CD14-positive monocyte (primary cell): ENCODE results near the gene CBFB. TPM values are rescaled to one million over a fixed set of nuclear protein-coding genes. Genes with fewer than 3 reads are reported as not detected.

Experiments
- DNase-seq, 3 donors: peaks; one replicate each; pipeline ENCODE4 v3.0.0-alpha.2; 2011 to 2022
- H2AFZ ChIP-seq: 2 replicates; pipeline ENCODE4 v1.6.0; 2012; ENCODE audit warnings: mild to moderate bottlenecking, low read depth, low read length, inconsistent platforms; ENCODE audit not compliant: insufficient read depth, poor library complexity, severe bottlenecking
- H3K27ac ChIP-seq, 2 donors: 1 replicate in 1 of 2; 2 replicates in 1 of 2; pipeline ENCODE4 v1.5.1; 2012 to 2013; ENCODE audit warnings: low read length in 2 of 2, control low read depth in 1 of 2, inconsistent platforms in 1 of 2, low read depth in 1 of 2, mild to moderate bottlenecking in 1 of 2
- H3K27me3 ChIP-seq, 2 donors: one replicate each; pipeline versions ENCODE4 v1.6.0 to v1.6.1; 2011 to 2013; ENCODE audit warnings: low read length in 2 of 2; ENCODE audit not compliant: control insufficient read depth in 2 of 2, insufficient read depth in 2 of 2
- H3K36me3 ChIP-seq, 2 donors: replicated peaks in 1 of 2; 1 replicate in 1 of 2; 2 replicates in 1 of 2; pipeline versions ENCODE4 v1.5.1 to v1.6.1; 2012 to 2013; ENCODE audit warnings: low read length in 2 of 2, control low read depth in 1 of 2, inconsistent platforms in 1 of 2, mild to moderate bottlenecking in 1 of 2; ENCODE audit not compliant: insufficient read depth in 2 of 2, control insufficient read depth in 1 of 2
- H3K4me1 ChIP-seq, 2 donors: 1 replicate in 1 of 2; 2 replicates in 1 of 2; pipeline versions ENCODE4 v1.5.1 to v1.6.1; 2012 to 2013; ENCODE audit warnings: low read length in 2 of 2, control low read depth in 1 of 2, inconsistent platforms in 1 of 2, mild to moderate bottlenecking in 1 of 2, moderate library complexity in 1 of 2; ENCODE audit not compliant: insufficient read depth in 2 of 2, control insufficient read depth in 1 of 2
- H3K4me2 ChIP-seq: replicated peaks from 2 replicates; pipeline ENCODE3; 2012; ENCODE audit warnings: low read length, moderate library complexity, mild to moderate bottlenecking; ENCODE audit not compliant: poor library complexity, severe bottlenecking; ENCODE audit errors: extremely low read depth
- H3K4me3 ChIP-seq, 3 experiments: fragments of 200-600 bp in 1 of 3; sonication (generic) in 1 of 3; replicated peaks in 1 of 3; 1 replicate in 2 of 3; 2 replicates in 1 of 3; pipeline ENCODE4 v1.5.1; 2011 to 2013; ENCODE audit warnings: low read length in 3 of 3, mild to moderate bottlenecking in 3 of 3, control low read depth in 2 of 3, low read depth in 2 of 3, inconsistent platforms in 1 of 3, moderate library complexity in 1 of 3
- H3K79me2 ChIP-seq: 2 replicates; pipeline ENCODE4 v1.6.0; 2012; ENCODE audit warnings: mild to moderate bottlenecking, control low read depth, inconsistent platforms, low read length, moderate library complexity; ENCODE audit not compliant: insufficient read depth
- H3K9ac ChIP-seq: 2 replicates; pipeline ENCODE4 v1.6.0; 2017; ENCODE audit warnings: low read length, mild to moderate bottlenecking; ENCODE audit not compliant: insufficient read depth, poor library complexity, severe bottlenecking
- H3K9me3 ChIP-seq, 2 donors: replicated peaks in 1 of 2; 1 replicate in 1 of 2; 2 replicates in 1 of 2; pipeline versions ENCODE4 v1.5.1 to v1.6.1; 2012 to 2013; ENCODE audit warnings: low read length in 2 of 2, control low read depth in 1 of 2; ENCODE audit not compliant: control insufficient read depth in 1 of 2, insufficient read depth in 1 of 2
- H4K20me1 ChIP-seq: 2 replicates; pipeline ENCODE4 v1.6.0; 2012; ENCODE audit warnings: mild to moderate bottlenecking, low read length, control low read depth, moderate library complexity; ENCODE audit not compliant: insufficient read depth
- H3K27ac Mint-ChIP-seq, 7 donors: one replicate each; pipeline ENCODE4 v1.8.0; 2020; ENCODE audit warnings: mild to moderate bottlenecking in 7 of 7, mixed read lengths in 7 of 7, moderate library complexity in 6 of 7, inconsistent platforms in 2 of 7
- H3K27me3 Mint-ChIP-seq, 3 donors: one replicate each; pipeline ENCODE4 v1.8.0; 2021 to 2022; ENCODE audit warnings: low read depth in 3 of 3, mild to moderate bottlenecking in 3 of 3, mixed read lengths in 3 of 3, moderate library complexity in 3 of 3, inconsistent platforms in 1 of 3
- H3K36me3 Mint-ChIP-seq, 2 donors: one replicate each; pipeline ENCODE4 v1.8.0; 2020; ENCODE audit warnings: mixed read lengths in 2 of 2, inconsistent platforms in 1 of 2, mild to moderate bottlenecking in 1 of 2
- H3K4me1 Mint-ChIP-seq: one replicate; pipeline ENCODE4 v1.8.0; 2020; ENCODE audit warnings: mild to moderate bottlenecking, mixed read lengths
- H3K4me3 Mint-ChIP-seq, 2 donors: one replicate each; pipeline ENCODE4 v1.8.0; 2020; ENCODE audit warnings: mild to moderate bottlenecking in 2 of 2, mixed read lengths in 2 of 2, moderate library complexity in 1 of 2
- H3K9me3 Mint-ChIP-seq, 7 donors: one replicate each; pipeline ENCODE4 v1.8.0; 2020 to 2022; ENCODE audit warnings: mixed read lengths in 7 of 7, mild to moderate bottlenecking in 6 of 7, moderate library complexity in 6 of 7, inconsistent platforms in 2 of 7
- CTCF ChIP-seq: fragments of 200-600 bp; IDR thresholded peaks from one replicate; pipeline ENCODE4 v1.8.0; 2022; ENCODE audit warnings: antibody characterized with exemption, mild to moderate bottlenecking
- WGBS: methylation state at CpG from one replicate; pipeline ENCODE4 v1.1.5; 2013; ENCODE audit warnings: missing lambda C conversion rate; ENCODE audit not compliant: insufficient coverage; 5-methylcytosine and 5-hydroxymethylcytosine counted together
- intact Hi-C, 2 donors: fragments of 100-400 bp; cut with micrococcal nuclease; formaldehyde crosslinking; loops; one replicate each; pipeline versions ENCODE4 v1.15.0 to v1.15.1; 2023
- polyA plus RNA-seq, 3 donors: library from polyadenylated mRNA; depleted of rRNA in 1 of 3; unstranded in 2 of 3; stranded (reverse) in 1 of 3; fragments of 300-500 nt in 2 of 3; fragments of >200 nt in 1 of 3; fragmentation: Illumina TruSeq in 2 of 3; gene quantifications; 1 replicate in 2 of 3; 2 replicates in 1 of 3; pipeline ENCODE4 v1.2.3, GENCODE V29; 2012 to 2021

The CBFB gene
- polyA plus RNA-seq, 3 donors, result 28.3 to 45.4 (median 29.5) TPM

GRCh38 chr16:67023689-67024088 is 5.3 kb upstream of the CBFB start:
- intact Hi-C loops, result loop anchor here in 1 of 2 donors (10.0 kb wide), 1 partner anchor 81 kb away; the partner anchor contains the start of gene PHAF1
- H3K27me3 ChIP-seq, result no peaks in the 10 kb centered on the region
- no peaks in the 10 kb centered on the region for H3K9me3 ChIP-seq
- no peaks in the 10 kb centered on the region for H3K9me3 Mint-ChIP-seq
- H3K4me3 Mint-ChIP-seq, result no peak overlapping the region
- H3K27ac ChIP-seq, result no peak overlapping the region
- no peaks in the 10 kb centered on the region for H3K79me2 ChIP-seq
- no peak overlapping the region for H3K4me2 ChIP-seq
- peaks cover 10% of the 10 kb centered on the region for H3K4me1 Mint-ChIP-seq
- no peaks in the 10 kb centered on the region for H4K20me1 ChIP-seq
- no peaks in the 10 kb centered on the region for H3K36me3 Mint-ChIP-seq
- peaks cover 6 to 9% of the 10 kb centered on the region in 2 donors for H3K4me1 ChIP-seq
- no peak overlapping the region for H3K27ac Mint-ChIP-seq
- H2AFZ ChIP-seq, result no peak overlapping the region
- H3K36me3 ChIP-seq, result no peaks in the 10 kb centered on the region
- H3K9ac ChIP-seq, result no peak overlapping the region
- DNase-seq, result no peak
- peaks cover 1 to 6% (median 3%) of the 10 kb centered on the region in 3 donors for H3K27me3 Mint-ChIP-seq
- no CpG with 5 or more reads among the region's 1 CpG for WGBS
- no peak overlapping the region for H3K4me3 ChIP-seq
- TF ChIP-seq CTCF, result no peak

DNA sequence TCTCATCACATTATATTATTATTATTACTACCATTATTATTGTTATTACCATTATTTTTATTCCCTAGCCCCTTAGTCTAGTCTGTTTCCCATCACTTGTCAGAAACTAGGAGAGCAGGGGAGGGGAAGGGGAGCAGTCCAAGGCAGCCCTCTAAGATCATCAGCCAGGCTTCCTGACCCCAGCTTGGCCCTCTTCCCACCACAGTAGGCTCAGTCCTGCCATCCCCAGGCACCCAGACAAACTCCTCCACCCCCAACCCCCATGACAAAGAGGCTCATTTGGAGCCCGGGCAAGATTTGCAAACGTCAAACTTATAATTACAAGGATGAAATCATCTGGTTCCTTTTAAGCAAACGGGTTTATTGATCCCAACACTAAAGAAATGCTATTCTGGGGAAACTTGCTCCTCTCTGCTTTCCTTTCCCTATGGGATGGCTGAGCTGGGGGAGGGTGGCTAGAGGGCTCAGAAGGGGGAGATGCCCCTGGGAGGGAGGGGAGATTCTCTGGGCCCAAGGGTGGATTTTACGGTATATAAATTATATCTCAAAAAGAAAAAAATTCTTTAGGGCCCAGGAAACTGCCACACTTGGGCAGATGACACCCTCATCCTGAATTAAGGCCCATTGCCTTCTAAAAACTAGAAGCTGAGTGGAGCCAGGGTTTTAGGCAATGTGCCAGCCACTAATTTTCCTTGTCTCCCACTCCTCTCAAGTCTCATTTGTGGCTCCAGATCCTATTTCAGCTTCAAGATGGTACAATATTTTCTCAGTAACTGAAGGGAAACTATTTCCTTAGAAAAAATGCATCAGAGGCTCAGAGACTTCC is 4.4 kb upstream of the CBFB start:
- Histone ChIP-seq H3K9me3 (no peaks in the 10 kb centered on the region), H3K4me3 (no peak overlapping the region), H3K27ac (no peak overlapping the region), H3K36me3 (no peaks in the 10 kb centered on the region), H2AFZ (no peak overlapping the region), H3K27me3 (no peaks in the 10 kb centered on the region), H3K4me2 (no peak overlapping the region), H4K20me1 (peaks cover under 1% of the 10 kb centered on the region), H3K4me1 (peaks cover 6 to 9% of the 10 kb centered on the region in 2 donors), H3K79me2 (peaks cover 4% of the 10 kb centered on the region), H3K9ac (no peak overlapping the region)
- DNase-seq, result no peak
- intact Hi-C loops, result loop anchor here (5.0 to 10.0 kb wide), 2 partner anchors 80 to 93 kb away; partner anchors contain the start of gene PHAF1 (in 1 of the 2)
- H3K27ac Mint-ChIP-seq, result no peak overlapping the region
- no peak overlapping the region for H3K4me3 Mint-ChIP-seq
- WGBS, result no CpG with 5 or more reads among the region's 4 CpGs
- TF ChIP-seq CTCF, result no peak
- no peaks in the 10 kb centered on the region for H3K9me3 Mint-ChIP-seq
- H3K36me3 Mint-ChIP-seq, result no peaks in the 10 kb centered on the region
- peaks cover 1 to 4% (median 3%) of the 10 kb centered on the region in 3 donors for H3K27me3 Mint-ChIP-seq
- H3K4me1 Mint-ChIP-seq, result peaks cover 10% of the 10 kb centered on the region
